ENCODE results near the gene HYAL2. TPM values are rescaled to one million over a fixed set of nuclear protein-coding genes. Genes with fewer than 3 reads are reported as not detected.

HYAL2 gene
- polyA plus RNA-seq, 2 of the 4 experiments (the other 2 are of a cell fraction) = 24.5 to 31.0 TPM

DNA sequence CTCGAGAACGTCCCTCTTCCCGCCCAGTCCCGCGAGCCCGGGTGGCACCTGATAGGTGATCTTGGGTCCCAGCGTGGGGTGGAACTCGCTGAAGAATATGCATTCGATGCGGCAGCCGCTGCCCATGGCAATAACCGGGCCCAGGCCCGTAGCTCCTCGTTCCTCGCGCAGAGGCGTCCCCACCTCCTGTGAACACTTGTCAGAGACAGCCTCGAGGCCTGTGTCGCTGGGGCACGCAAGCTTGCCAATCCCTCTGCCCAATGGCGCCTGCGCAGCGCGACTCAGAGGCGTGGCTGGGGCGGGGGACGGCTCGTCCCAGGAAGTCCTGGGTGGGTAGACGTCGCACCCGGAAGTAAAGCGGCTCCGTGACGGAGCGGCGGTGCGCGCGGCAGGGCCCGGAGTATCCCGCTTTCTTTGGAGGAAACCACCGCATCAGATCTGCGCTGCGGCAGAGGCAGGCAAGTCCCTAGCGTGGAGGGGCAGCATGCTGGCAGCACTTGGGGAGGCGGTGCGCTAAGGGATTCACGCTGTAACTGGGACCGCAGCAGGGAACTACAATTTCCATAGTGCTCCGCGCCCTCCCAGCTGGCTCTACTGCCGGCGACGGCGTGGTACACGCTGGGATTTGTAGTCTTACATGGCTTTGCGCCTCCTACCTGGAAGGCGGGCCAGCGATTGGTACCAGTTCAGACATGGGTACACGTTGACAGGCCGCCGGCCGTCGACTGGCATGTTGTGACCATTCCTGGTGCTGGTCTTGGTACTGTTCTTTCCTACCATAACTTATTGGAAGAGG is 28.2 kb upstream of the HYAL2 start, which contains the start of the genes CYB561D2 and NPRL2:
Gene CYB561D2 (plus strand): TSS at position 336 of the 796 bp plus-strand sequence. CDS start 572 bp downstream, outside the sequence.
Gene NPRL2 (minus strand): TSS at position 249 of the 796 bp plus-strand sequence. CDS start 123 bp downstream, at position 126.
- CTCF ChIA-PET = interaction anchor here (1.2 to 5.3 kb wide), 6 partner anchors 39 to 264 kb away, joined by 3 to 32 read pairs (median 4); no protein-coding TSS in a partner anchor
- POLR2A ChIA-PET = interaction anchor here (0.6 to 1.6 kb wide), 5 partner anchors 8 to 218 kb away, joined by 3 to 13 read pairs (median 5); partner anchors contain the start of genes HEMK1, TMEM115 and TUSC2
- TF ChIP-seq RFX5 (IDR thresholded peaks at IDR 0.05) = no peak
- TF ChIP-seq KDM1A (IDR thresholded peaks at IDR 0.05; ENCODE audit: low read depth) = no peak
- TF ChIP-seq PHF8 (IDR thresholded peaks at IDR 0.05; ENCODE audit: borderline replicate concordance, low read depth) = peak; percentile 44; the same call in 1 of the 2 replicates
- no peak for TF ChIP-seq GATA3 (IDR thresholded peaks at IDR 0.05; ENCODE audit: borderline replicate concordance)
- TF ChIP-seq HOXB13 (CRISPR knock-in tag; IDR thresholded peaks at IDR 0.05; ENCODE audit: low read depth) = peak; percentile 77; the same call in 1 of the 2 replicates
- no peak for TF ChIP-seq MAFK (IDR thresholded peaks at IDR 0.05; ENCODE audit: partially characterized antibody)
- peak; percentile 68 for TF ChIP-seq POLR2A (IDR thresholded peaks at IDR 0.05; ENCODE audit: low read length)
- TF ChIP-seq, protein P1, sequence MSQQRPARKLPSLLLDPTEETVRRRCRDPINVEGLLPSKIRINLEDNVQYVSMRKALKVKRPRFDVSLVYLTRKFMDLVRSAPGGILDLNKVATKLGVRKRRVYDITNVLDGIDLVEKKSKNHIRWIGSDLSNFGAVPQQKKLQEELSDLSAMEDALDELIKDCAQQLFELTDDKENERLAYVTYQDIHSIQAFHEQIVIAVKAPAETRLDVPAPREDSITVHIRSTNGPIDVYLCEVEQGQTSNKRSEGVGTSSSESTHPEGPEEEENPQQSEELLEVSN (IDR thresholded peaks at IDR 0.05; ENCODE audit: borderline replicate concordance, low read depth) = peak; percentile 97
- no peak for TF ChIP-seq CBX8 (IDR thresholded peaks at IDR 0.05)
- no peak for TF ChIP-seq HEYL (CRISPR knock-in tag; IDR thresholded peaks at IDR 0.05)
- TF ChIP-seq EP300 (IDR thresholded peaks at IDR 0.05) = no peak
- TF ChIP-seq ZSCAN20 (CRISPR knock-in tag; IDR thresholded peaks at IDR 0.05) = no peak
- TF ChIP-seq NR3C1 (IDR thresholded peaks at IDR 0.05) = no peak
- TF ChIP-seq HOXA7 (CRISPR knock-in tag; IDR thresholded peaks at IDR 0.05) = no peak
- no peak for TF ChIP-seq RNF2 (IDR thresholded peaks at IDR 0.05; ENCODE audit: borderline replicate concordance, low read depth)
- TF ChIP-seq TFCP2L1 (CRISPR knock-in tag; IDR thresholded peaks at IDR 0.05) = no peak
- no peak for TF ChIP-seq JUNB (IDR thresholded peaks at IDR 0.05)
- no peak for TF ChIP-seq ZC3H11A (IDR thresholded peaks at IDR 0.05)
- no peak for TF ChIP-seq RAD21 (conservative IDR thresholded peaks at IDR 0.05 in 1 of 2, IDR thresholded peaks at IDR 0.05 in 1 of 2)
- no peak for TF ChIP-seq KDM5A (IDR thresholded peaks at IDR 0.05)
- TF ChIP-seq MYC (IDR thresholded peaks at IDR 0.05; ENCODE audit: borderline replicate concordance, low read length) = no peak
- no peak for TF ChIP-seq RCOR1 (IDR thresholded peaks at IDR 0.05; ENCODE audit: low read depth, low read length)
- no peak for TF ChIP-seq RARB (CRISPR knock-in tag; IDR thresholded peaks at IDR 0.05)
- TF ChIP-seq HOXB5 (CRISPR knock-in tag; IDR thresholded peaks at IDR 0.05) = no peak; the same call in 1 of the 2 replicates
- no peak for TF ChIP-seq FOSB (CRISPR knock-in tag; IDR thresholded peaks at IDR 0.05)
- TF ChIP-seq SMC3 (IDR thresholded peaks at IDR 0.05) = no peak
- no peak for TF ChIP-seq ESRRA (IDR thresholded peaks at IDR 0.05; ENCODE audit: borderline replicate concordance, low read length)
- no peak for TF ChIP-seq NFE2L2 (conservative IDR thresholded peaks at IDR 0.05; ENCODE audit: low read length)
- TF ChIP-seq ZNF302 (CRISPR knock-in tag; IDR thresholded peaks at IDR 0.05) = no peak
- TF ChIP-seq FOXS1 (CRISPR knock-in tag; IDR thresholded peaks at IDR 0.05) = no peak
- TF ChIP-seq HDAC2 (IDR thresholded peaks at IDR 0.05) = no peak
- TF ChIP-seq, protein P2, sequence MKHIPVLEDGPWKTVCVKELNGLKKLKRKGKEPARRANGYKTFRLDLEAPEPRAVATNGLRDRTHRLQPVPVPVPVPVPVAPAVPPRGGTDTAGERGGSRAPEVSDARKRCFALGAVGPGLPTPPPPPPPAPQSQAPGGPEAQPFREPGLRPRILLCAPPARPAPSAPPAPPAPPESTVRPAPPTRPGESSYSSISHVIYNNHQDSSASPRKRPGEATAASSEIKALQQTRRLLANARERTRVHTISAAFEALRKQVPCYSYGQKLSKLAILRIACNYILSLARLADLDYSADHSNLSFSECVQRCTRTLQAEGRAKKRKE (CRISPR knock-in tag; IDR thresholded peaks at IDR 0.05; ENCODE audit: low read depth) = peak; percentile 64; the same call in 1 of the 2 replicates
- TF ChIP-seq ZFP36 (IDR thresholded peaks at IDR 0.05; ENCODE audit: borderline replicate concordance, partially characterized antibody) = no peak
- TF ChIP-seq MAZ (IDR thresholded peaks at IDR 0.05; ENCODE audit: borderline replicate concordance, low read depth, low read length) = no peak
- TF ChIP-seq CHD2 (IDR thresholded peaks at IDR 0.05; ENCODE audit: low read length, partially characterized antibody) = no peak
- TF ChIP-seq, protein P3, sequence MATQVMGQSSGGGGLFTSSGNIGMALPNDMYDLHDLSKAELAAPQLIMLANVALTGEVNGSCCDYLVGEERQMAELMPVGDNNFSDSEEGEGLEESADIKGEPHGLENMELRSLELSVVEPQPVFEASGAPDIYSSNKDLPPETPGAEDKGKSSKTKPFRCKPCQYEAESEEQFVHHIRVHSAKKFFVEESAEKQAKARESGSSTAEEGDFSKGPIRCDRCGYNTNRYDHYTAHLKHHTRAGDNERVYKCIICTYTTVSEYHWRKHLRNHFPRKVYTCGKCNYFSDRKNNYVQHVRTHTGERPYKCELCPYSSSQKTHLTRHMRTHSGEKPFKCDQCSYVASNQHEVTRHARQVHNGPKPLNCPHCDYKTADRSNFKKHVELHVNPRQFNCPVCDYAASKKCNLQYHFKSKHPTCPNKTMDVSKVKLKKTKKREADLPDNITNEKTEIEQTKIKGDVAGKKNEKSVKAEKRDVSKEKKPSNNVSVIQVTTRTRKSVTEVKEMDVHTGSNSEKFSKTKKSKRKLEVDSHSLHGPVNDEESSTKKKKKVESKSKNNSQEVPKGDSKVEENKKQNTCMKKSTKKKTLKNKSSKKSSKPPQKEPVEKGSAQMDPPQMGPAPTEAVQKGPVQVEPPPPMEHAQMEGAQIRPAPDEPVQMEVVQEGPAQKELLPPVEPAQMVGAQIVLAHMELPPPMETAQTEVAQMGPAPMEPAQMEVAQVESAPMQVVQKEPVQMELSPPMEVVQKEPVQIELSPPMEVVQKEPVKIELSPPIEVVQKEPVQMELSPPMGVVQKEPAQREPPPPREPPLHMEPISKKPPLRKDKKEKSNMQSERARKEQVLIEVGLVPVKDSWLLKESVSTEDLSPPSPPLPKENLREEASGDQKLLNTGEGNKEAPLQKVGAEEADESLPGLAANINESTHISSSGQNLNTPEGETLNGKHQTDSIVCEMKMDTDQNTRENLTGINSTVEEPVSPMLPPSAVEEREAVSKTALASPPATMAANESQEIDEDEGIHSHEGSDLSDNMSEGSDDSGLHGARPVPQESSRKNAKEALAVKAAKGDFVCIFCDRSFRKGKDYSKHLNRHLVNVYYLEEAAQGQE (IDR thresholded peaks at IDR 0.05) = no peak
- no peak for TF ChIP-seq EHF (CRISPR knock-in tag; IDR thresholded peaks at IDR 0.05)
- TF ChIP-seq, protein P4, sequence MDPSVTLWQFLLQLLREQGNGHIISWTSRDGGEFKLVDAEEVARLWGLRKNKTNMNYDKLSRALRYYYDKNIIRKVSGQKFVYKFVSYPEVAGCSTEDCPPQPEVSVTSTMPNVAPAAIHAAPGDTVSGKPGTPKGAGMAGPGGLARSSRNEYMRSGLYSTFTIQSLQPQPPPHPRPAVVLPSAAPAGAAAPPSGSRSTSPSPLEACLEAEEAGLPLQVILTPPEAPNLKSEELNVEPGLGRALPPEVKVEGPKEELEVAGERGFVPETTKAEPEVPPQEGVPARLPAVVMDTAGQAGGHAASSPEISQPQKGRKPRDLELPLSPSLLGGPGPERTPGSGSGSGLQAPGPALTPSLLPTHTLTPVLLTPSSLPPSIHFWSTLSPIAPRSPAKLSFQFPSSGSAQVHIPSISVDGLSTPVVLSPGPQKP (IDR thresholded peaks at IDR 0.05; ENCODE audit: low read depth, low read length) = no peak

More for the DNA sequence above, 28.2 kb upstream of the HYAL2 start, which contains the start of the genes CYB561D2 and NPRL2:
- DNase-seq (ENCODE audit: low read depth in 1 of 2, low spot score in 1 of 2) (peak; percentile 92), FAIRE-seq (no peak), ATAC-seq (peak; percentile 86 to 91)
- peak within 1 kb of the TSS; percentile 97 to 100 for H3K27ac ChIP-seq
- H3K4me1 ChIP-seq = peaks cover 28% of the 10 kb centered on the region; the same call in 2 of the 3 replicates
- peak within 1 kb of the TSS; percentile 99 for H3K4me2 ChIP-seq
- H3K4me3 ChIP-seq = peak within 1 kb of the TSS; percentile 76
- 1% methylated on average over 18 of the region's 64 CpGs for WGBS (ENCODE audit: missing lambda C conversion rate)
- H3K9me3 ChIP-seq = no peaks in the 10 kb centered on the region

Data from A549 (cell line).